Lower leg skin (tissue), 3 donors: ENCODE data around the gene CENPH.

Experiments used
- POLR2A ChIP-seq, 2 donors: fragments of 450-650 bp; IDR thresholded peaks; one replicate each; pipeline ENCODE4 v1.6.1; 2016 to 2017; ENCODE audit warnings: antibody characterized with exemption in 2 of 2, mild to moderate bottlenecking in 1 of 2, moderate library complexity in 1 of 2
- TF ChIP-seq, protein P1 (sequence below), 3 donors: fragments of 450-650 bp; IDR thresholded peaks; one replicate each; pipeline ENCODE4 v1.5.1; 2016; ENCODE audit warnings: antibody characterized with exemption in 3 of 3, mild to moderate bottlenecking in 3 of 3, moderate library complexity in 2 of 3

DNA sequence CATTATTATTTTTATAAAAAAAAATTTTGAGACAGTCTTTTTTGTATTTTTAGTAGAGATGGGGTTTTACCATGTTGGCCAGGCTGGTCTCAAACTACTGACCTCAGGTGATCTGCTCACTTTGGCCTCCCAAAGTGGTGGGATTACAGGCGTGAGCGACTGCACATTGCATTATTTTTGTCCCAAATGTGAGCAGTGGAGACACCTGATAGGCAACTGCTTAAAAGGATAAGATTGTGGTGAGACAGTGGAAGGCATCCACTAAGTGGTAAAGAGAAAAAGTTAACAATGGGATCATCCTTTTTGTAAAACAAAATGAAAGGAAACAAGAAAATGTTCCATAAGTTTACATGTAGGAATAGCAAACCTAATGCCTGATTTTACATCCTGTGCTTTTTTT lies 2.0 kb upstream of the CENPH start:
- TF ChIP-seq, protein P1, sequence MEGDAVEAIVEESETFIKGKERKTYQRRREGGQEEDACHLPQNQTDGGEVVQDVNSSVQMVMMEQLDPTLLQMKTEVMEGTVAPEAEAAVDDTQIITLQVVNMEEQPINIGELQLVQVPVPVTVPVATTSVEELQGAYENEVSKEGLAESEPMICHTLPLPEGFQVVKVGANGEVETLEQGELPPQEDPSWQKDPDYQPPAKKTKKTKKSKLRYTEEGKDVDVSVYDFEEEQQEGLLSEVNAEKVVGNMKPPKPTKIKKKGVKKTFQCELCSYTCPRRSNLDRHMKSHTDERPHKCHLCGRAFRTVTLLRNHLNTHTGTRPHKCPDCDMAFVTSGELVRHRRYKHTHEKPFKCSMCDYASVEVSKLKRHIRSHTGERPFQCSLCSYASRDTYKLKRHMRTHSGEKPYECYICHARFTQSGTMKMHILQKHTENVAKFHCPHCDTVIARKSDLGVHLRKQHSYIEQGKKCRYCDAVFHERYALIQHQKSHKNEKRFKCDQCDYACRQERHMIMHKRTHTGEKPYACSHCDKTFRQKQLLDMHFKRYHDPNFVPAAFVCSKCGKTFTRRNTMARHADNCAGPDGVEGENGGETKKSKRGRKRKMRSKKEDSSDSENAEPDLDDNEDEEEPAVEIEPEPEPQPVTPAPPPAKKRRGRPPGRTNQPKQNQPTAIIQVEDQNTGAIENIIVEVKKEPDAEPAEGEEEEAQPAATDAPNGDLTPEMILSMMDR (IDR thresholded peaks at IDR 0.05): no peak
- TF ChIP-seq POLR2A (IDR thresholded peaks at IDR 0.05): no peak
